HG03108 (cell line): ENCODE results near the gene C20orf204.
A peak's percentile ranks its signal among the peaks of the same experiment; 100 is the strongest.

ENCODE experiments used
- ATAC-seq: cut with Tn5 transposase; IDR thresholded peaks from one replicate; pipeline ENCODE4 v1.9.1; 2021; ENCODE audit warnings: moderate library complexity; ENCODE audit not compliant: unreplicated experiment

Gene C20orf204

GRCh38 chr20:64055396-64055892, 19.5 kb downstream of the C20orf204 start:
- no peak for ATAC-seq

GRCh38 chr20:64055893-64056638, 20.1 kb downstream of the C20orf204 start:
- ATAC-seq = no peak

GRCh38 chr20:64056639-64056888, 20.6 kb downstream of the C20orf204 start:
- no peak for ATAC-seq

DNA sequence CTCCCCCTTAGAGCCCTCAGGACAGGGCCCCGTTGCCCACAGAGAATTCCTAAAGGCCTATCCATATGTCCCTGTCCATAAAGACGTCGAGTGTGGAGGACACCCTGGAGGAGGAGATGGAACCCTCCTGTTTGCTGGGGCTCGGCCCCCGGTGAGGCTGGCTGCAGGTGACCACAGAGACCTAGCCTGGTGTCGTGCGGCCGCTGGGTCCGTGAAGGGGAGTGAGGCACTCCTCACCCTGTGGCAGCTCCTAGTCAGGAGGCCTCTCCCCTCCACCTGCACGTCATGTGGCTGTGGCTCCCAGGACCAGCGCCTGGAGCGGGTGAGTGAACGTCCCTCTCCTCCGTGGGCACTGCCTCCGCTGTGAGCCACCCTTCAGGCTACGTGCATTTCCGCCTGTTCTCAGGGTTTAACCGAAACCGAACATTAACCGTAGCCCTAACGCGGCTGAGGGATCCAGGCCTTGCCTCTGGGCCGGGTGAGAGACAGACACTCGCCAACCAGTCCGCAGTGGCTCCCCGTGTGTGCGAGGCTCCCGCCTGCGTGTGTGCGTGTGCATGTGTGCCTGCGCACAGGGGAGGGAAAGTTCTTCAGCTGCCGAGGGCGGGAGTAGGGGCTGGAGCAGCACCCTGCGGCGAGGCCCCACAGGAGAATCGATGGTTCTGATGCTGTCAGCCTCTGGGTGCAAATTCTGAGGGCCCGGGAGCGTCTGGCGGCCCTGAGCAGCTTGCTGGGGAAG, 21.1 kb downstream of the C20orf204 start:
- no peak for ATAC-seq

DNA sequence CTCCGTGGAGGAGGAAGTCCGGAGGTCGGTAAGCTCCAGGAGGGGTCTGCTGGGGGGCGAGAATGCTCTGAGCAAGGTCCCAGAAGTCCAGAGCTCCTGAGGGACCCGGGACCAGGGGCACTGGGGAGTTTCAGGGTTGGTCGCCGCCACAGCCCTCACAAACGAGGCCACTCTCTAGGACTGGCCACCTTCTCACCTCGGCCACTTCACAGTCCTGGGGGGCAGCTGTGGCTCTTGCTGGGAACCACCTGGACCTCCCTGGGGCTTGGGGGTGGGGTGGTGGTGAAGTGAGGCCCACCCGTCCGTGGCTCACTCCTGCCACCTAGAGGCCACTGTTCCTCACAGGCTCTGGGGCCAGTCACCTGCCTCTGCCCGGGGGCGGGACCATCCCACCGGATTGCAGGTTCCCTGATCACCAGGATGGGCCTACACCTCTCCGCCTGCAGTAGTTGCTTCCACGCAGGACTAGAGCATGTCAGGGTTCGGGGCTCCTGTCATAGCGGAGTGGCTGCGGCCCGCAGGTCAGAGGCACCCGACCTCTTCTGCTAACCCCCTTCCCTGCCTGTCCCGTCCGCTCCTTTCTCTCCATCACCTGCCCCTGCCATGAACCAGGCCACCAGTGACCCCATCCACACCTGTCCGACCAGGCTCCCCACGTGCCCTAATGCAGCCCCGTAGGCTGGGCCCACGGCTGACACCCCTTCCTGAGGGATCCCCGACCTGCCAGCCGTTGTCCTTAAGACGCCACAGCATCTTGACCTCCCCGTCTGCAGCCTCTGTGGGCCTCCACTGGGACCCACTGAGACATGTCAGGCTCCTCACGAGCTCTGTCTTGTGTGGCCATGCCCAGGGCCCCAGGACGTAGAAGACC, 21.9 kb downstream of the C20orf204 start:
- ATAC-seq = no peak

DNA sequence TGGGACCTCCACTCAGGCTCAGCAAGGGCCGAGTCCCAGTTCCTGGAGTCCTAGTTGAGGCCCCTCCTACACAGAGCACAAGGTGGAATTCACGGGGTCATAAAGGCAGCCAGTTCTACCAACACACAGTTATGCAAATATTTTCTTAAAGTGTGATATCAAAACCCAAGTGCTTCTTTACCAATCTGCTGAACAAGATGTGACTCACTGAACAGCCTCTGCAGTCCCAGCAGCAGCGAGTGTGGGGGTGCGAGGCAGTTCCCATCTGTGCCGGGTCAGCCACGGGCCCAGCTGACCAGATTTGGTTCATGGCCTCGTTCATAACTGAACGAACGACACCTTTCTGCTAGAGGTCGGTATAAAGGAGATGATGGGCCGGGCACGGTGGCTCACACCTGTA, 22.6 kb downstream of the C20orf204 start:
- no peak for ATAC-seq

GRCh38 chr20:64062276-64062595, 26.3 kb downstream of the C20orf204 start:
- no peak for ATAC-seq

GRCh38 chr20:64062596-64063388, 26.8 kb downstream of the C20orf204 start, which contains the start of gene TCEA2:
Gene TCEA2, plus strand, starts transcription at chr20:64063198. Its CDS starts 115 bp downstream, at chr20:64063313.
- ATAC-seq = peak; percentile 75

DNA sequence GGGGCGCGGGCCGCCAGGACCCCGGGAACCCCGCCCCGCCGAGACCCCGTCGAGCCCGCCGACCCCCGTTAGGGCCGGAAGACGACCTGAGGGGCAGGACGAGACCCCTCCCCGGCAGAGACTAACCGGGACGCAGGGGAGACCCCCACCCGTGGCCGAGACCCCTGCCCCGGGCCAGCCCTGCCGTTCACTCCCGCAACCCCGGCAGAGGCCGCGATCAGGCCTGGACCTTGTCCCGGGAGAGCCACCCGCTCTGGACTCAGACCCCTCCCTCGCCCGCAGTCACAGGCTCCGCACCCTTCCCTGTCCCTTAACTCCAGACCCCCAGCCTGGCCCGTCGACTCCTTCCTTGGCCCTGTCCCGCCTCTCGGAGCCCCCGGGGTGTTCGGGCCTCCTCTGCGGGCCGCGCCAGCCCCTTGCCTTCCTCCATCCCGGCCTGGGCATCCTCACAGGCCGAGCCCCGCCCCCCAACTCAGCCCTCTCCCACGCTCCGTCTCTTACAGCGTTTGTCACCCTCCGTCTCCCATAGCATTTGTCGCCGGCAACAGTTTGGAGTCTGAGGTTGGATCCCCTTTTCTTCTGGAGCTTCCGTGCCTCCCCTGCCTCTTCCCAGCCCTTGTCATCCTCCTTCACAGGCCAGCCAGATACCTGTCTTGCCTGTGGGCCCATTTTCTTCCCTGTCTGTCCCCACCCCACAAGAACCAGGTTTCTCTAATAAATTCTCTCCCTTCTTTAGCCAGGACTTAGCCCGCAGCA, 27.6 kb downstream of the C20orf204 start:
- no peak for ATAC-seq

- ATAC-seq = no peak
Measured at GRCh38 chr20:64064145-64064698, 28.2 kb downstream of the C20orf204 start.

- ATAC-seq = no peak
Measured at GRCh38 chr20:64065062-64065973, 29.3 kb downstream of the C20orf204 start.

- ATAC-seq = peak; percentile 59
Measured at GRCh38 chr20:64065974-64066343, 30.0 kb downstream of the C20orf204 start.

DNA sequence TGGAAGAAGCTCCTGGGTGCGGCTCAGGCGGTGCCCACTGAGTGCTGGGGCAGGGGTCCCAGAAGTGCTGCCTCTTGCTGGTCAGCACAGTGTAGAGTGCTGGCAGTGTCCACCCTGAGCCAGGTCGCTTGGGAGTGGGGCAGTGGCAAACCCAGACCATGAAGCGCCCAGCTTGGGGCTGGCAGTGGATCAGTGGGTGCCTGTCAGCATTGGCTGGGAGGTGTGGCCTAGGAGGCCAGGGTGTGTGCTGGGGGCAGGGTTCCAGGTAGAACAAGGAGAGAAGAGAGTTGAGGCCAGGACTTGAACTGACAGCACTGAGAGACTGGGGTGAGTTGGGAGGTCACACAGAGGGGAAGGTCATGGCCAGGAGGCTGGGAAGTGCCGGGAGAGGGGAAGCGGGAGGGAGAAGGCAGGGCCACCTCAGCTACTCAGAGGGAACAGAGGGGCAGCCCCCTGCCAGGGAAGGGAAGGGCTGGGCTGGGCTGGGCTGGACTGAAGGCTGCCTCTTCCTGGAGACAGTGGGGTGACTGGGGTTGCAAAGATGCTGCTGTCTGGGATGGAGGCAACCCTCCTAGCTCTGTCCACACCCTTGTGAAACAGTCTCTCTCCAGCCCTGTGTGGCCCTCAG, 31.1 kb downstream of the C20orf204 start:
- ATAC-seq = no peak

DNA sequence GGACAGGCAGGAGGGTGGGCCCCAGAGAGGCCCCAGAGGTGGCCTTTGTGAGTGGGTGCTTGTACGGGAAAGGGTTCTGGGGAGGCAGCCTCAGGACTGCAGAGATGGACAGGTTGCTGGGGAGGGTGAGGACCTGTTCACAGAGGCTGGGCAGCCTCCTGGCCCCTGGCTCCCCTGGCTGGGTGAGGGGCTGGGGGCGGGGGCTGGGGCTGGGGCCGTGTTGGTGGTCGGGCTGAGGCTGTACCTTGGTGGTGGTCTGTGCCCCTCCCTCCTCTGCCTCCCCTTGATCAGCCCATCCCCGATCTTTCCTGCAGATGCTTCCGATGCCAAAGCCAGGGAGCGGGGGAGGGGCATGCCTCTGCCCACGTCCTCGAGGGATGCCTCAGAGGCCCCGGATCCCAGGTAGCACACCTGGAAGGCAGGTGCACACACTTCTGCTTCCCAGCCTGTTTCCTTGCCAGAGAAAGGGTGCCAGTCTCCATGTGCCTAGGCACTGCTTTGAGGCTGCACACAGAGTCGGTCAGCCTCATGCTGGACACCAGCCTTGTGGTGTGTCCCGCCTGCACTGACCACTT, 31.8 kb downstream of the C20orf204 start:
- ATAC-seq = no peak

GRCh38 chr20:64068386-64069208, 32.6 kb downstream of the C20orf204 start:
- ATAC-seq = no peak

GRCh38 chr20:64069209-64069613, 33.2 kb downstream of the C20orf204 start:
- no peak for ATAC-seq

DNA sequence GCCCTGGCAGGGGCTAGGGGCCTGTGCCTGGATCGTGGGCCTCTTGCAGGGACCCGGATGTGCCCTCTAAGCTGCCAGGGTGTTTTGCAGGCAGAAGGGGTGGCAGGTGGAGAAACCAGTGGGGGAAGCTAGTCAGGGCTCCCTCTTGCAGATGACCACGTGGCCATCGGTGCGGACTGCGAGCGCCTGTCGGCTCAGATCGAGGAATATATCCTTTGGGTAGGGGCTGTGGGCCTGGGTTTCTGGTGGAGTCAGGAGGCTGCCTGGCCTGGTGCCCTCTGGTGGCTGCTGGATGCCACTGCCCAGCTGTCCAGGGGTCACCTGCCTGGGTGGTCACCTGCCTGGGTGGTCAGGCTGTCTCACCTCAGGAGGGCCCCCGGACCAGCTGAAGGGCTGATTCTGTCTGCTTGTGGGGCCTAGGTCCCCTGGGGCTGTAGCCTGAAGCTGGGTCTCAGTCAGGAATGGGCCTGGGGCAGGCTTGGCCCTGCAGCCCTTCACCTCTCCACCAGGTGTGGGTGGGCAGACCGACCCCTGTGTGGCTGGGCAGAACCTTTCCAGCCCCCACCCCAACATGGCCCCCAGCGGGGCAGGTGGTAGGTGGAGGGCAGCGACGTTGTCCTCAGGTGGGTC, 33.7 kb downstream of the C20orf204 start:
- ATAC-seq = no peak
